Ovary (tissue), 9 donors: ENCODE results near the gene WASHC2A. TPM values are rescaled to one million over a fixed set of nuclear protein-coding genes. Genes with fewer than 3 reads are reported as not detected.
"Not testable (repeated sequence)": the region's sequence is repeated elsewhere in the genome, so short reads cannot be mapped to it uniquely, and the experiment has no call there.

Experiments
- DNase-seq, 5 donors: peaks; one replicate each; pipeline ENCODE4 v3.0.0-alpha.2; 2019 to 2020
- H3K27ac ChIP-seq, 2 donors: fragments of 200-600 bp; one replicate each; pipeline versions ENCODE4 v1.5.1 to v1.8.0; 2019 to 2022
- H3K27me3 ChIP-seq: fragments of 200-600 bp; one replicate; pipeline ENCODE4 v1.8.0; 2022
- H3K36me3 ChIP-seq: fragments of 200-600 bp; sonication (generic); one replicate; pipeline ENCODE4 v1.5.1; 2019
- H3K4me1 ChIP-seq: one replicate; pipeline ENCODE4 v1.8.1; 2013; ENCODE audit warnings: mild to moderate bottlenecking, moderate library complexity; ENCODE audit not compliant: insufficient read depth
- H3K4me3 ChIP-seq: fragments of 200-600 bp; sonication (generic); one replicate; pipeline ENCODE4 v1.5.1; 2017
- H3K9me3 ChIP-seq, 2 donors: fragments of 200-600 bp in 1 of 2; sonication (generic) in 1 of 2; one replicate each; pipeline versions ENCODE4 v1.5.1 to v1.8.1; 2013 to 2019; ENCODE audit warnings: mild to moderate bottlenecking in 1 of 2, moderate library complexity in 1 of 2
- EP300 ChIP-seq: sonication (generic); formaldehyde crosslinking; IDR thresholded peaks from one replicate; pipeline ENCODE4 v1.6.1; 2017; ENCODE audit warnings: antibody characterized with exemption
- POLR2A ChIP-seq: fragments of 450-650 bp; IDR thresholded peaks from one replicate; pipeline ENCODE4 v1.6.1; 2017; ENCODE audit warnings: antibody characterized with exemption, mild to moderate bottlenecking, moderate library complexity
- WGBS, 3 donors: extraction: QIAGEN DNeasy Blood & Tissue Kit in 1 of 3; methylation state at CpG; one replicate each; pipeline versions ENCODE4 v1.1.5 to v1.1.7; 2013 to 2017; 5-methylcytosine and 5-hydroxymethylcytosine counted together
- intact Hi-C, 4 donors: fragments of 100-400 bp; cut with DNase I; formaldehyde crosslinking; loops; one replicate each; pipeline versions ENCODE4 v1.11.0 to v1.15.1; 2022 to 2023
- polyA plus RNA-seq, 2 donors: library from polyadenylated mRNA; stranded (reverse); fragments of 200-250 nt in 1 of 2; fragments of 350-450 nt in 1 of 2; fragmentation: Illumina TruSeq in 1 of 2; extraction: RNeasy Lipid Tissue Mini Kit (QIAGEN cat#74804) in 1 of 2; gene quantifications; one replicate each; pipeline ENCODE4 v1.2.3, GENCODE V29; 2013 to 2014
- total RNA-seq, 7 donors: library from RNA; depleted of rRNA in 2 of 7; stranded (reverse); fragments of >200 nt in 2 of 7; fragmentation: NEBNext Ultra II Directional in 3 of 7; extraction: Animal tissue kit (Norgen Biotek cat#: 25700) in 3 of 7; gene quantifications; one replicate each; pipeline versions ENCODE4 v1.1.0 to v1.2.4, GENCODE V29; 2016 to 2023
- TF ChIP-seq, protein P1 (sequence below), 3 donors: fragments of 450-650 bp in 2 of 3; fragments of 200-600 bp in 1 of 3; IDR thresholded peaks; one replicate each; pipeline versions ENCODE4 v1.5.1 to v1.8.0; 2016 to 2022; ENCODE audit warnings: antibody characterized with exemption in 3 of 3, mild to moderate bottlenecking in 1 of 3
- donor health status: DM: no; HTN: no; CAD: no; lungs with moderate emphysema.
- donor health status: DM: no; HTN: no; CAD: no.
- donor health status: Bipolar disorder and iron deficiency.
- donor health status: DM: yes; HTN: yes; CAD: no.
- donor health status: DM: no; HTN: no; CAD: no.
- donor health status: DM: yes; HTN: yes; CAD: no.

The WASHC2A gene
- total and polyA plus RNA-seq, 9 donors = 23.2 to 56.1 (median 37.0) TPM

DNA sequence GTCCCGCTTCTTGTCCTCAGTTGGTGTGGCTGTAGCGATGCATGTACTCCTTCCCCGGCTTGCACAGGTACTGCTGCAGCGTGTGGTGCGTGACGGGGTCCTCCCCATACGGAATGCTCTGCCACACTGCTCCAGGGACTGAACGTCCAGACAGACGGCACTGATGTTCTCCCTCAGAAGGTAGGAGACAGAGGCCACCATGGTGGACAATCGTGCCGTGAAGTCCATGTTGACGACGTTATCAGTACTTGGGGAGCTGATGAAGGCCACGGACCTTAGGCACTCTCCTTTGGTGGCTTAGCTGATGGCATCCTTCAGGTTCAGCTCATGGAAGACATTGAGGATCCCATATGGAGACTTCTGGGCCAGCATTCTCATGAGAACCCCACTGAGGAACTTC is 42.1 kb upstream of the WASHC2A start:
- WGBS, 3 donors = 88 to 94% (median 89%) methylated on average over 12 to 14 of the region's 14 CpGs
- TF ChIP-seq EP300 = no peak
- TF ChIP-seq, protein P1, sequence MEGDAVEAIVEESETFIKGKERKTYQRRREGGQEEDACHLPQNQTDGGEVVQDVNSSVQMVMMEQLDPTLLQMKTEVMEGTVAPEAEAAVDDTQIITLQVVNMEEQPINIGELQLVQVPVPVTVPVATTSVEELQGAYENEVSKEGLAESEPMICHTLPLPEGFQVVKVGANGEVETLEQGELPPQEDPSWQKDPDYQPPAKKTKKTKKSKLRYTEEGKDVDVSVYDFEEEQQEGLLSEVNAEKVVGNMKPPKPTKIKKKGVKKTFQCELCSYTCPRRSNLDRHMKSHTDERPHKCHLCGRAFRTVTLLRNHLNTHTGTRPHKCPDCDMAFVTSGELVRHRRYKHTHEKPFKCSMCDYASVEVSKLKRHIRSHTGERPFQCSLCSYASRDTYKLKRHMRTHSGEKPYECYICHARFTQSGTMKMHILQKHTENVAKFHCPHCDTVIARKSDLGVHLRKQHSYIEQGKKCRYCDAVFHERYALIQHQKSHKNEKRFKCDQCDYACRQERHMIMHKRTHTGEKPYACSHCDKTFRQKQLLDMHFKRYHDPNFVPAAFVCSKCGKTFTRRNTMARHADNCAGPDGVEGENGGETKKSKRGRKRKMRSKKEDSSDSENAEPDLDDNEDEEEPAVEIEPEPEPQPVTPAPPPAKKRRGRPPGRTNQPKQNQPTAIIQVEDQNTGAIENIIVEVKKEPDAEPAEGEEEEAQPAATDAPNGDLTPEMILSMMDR (IDR thresholded peaks at IDR 0.05) = no peak
- no peak for TF ChIP-seq POLR2A
- no peak for DNase-seq
- H3K27me3 ChIP-seq = no peaks in the 10 kb centered on the region
- H3K4me3 ChIP-seq = no peak overlapping the region
- no peak overlapping the region for H3K27ac ChIP-seq
- intact Hi-C loops = loop anchor here in 1 of 4 donors (10.0 kb wide), 1 partner anchor 129 kb away; no protein-coding TSS in a partner anchor
- no peaks in the 10 kb centered on the region for H3K36me3 ChIP-seq
- H3K9me3 ChIP-seq = no peaks in the 10 kb centered on the region
- H3K4me1 ChIP-seq = no peaks in the 10 kb centered on the region

- TF ChIP-seq EP300 (no peak), POLR2A (no peak)
- TF ChIP-seq, protein P1 (IDR thresholded peaks at IDR 0.05) = no peak
- intact Hi-C loops = loop anchor here in 1 of 4 donors (10.0 kb wide), 1 partner anchor 128 kb away; no protein-coding TSS in a partner anchor
- no peak for DNase-seq
- Histone ChIP-seq H3K4me3 (no peak overlapping the region), H3K9me3 (no peaks in the 10 kb centered on the region), H3K27me3 (no peaks in the 10 kb centered on the region), H3K36me3 (no peaks in the 10 kb centered on the region), H3K4me1 (no peaks in the 10 kb centered on the region), H3K27ac (no peak overlapping the region)
- WGBS, 3 donors = 88 to 92% (median 92%) methylated on average over 13 of the region's 13 CpGs
Measured at GRCh38 chr10:50027195-50027594, 40.6 kb upstream of the WASHC2A start.

GRCh38 chr10:50033481-50033880 is 34.3 kb upstream of the WASHC2A start:
- no peaks in the 10 kb centered on the region for H3K36me3 ChIP-seq
- 58 to 63% (median 59%) methylated on average over 3 of the region's 3 CpGs for WGBS, 3 donors
- H3K4me3 ChIP-seq = no peak overlapping the region
- DNase-seq = no peak
- H3K27me3 ChIP-seq = no peaks in the 10 kb centered on the region
- no peaks in the 10 kb centered on the region for H3K9me3 ChIP-seq
- H3K4me1 ChIP-seq = no peaks in the 10 kb centered on the region
- H3K27ac ChIP-seq = no peak overlapping the region
- intact Hi-C loops = no loop called here
- TF ChIP-seq POLR2A = no peak
- no peak for TF ChIP-seq EP300
- TF ChIP-seq, protein P1 (IDR thresholded peaks at IDR 0.05) = no peak

DNA sequence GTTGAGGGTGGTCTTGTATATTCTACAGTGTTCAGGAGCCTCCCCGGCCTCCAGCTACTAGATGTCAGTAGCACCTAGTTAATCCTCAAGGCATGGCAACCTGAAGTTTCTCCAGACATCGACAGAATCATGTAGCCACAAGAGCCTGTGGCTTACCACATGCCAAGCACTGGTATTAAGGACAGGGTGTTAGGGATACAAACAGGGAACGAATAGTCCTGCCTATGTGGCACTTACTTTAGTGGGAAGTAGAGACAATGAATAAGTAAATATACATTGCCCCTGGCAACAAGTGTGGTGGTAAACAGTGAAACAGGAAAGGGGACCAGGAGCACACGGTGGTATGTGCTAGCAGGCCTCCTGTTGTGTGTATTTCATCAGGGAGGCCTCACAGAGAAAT is 32.4 kb upstream of the WASHC2A start:
- WGBS, 3 donors = 56 to 77% (median 72%) methylated on average over 3 to 4 of the region's 4 CpGs

DNA sequence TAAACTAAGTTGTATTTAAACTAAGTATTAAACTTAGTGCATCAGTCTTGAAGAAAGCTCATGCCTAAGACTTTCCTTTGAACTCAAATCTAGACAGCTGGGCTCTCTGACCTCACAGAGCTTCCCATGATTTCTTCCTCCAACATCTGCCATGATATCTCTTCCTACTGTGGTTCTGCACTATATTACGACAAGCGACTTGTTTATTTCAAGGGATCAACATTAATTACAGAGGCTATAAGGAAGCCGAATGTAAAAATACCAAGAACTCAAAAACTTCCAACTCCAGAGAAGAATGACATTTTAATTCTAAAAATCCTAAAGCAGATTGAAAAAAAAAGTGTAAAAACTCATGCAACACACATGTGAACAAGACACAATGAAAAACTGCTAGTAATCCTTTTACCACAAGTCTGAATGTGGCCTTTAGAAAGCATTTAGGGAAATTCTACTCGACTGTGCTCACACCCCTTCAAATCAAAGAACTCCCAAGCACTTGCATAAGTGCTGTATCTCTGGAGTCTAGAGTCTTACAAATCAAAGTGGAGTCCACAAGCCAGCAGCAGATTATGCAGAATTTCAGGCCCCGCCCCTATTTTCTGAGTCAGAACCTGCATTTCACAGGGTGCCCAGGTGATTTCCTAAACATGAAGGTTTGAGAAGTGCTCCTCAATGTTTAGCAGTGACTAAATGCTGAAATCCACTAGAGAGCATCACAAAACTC is 22.7 kb upstream of the WASHC2A start:
- intact Hi-C loops = no loop called here
- Histone ChIP-seq H3K9me3 (no peaks in the 10 kb centered on the region), H3K4me3 (no peak overlapping the region), H3K4me1 (no peaks in the 10 kb centered on the region), H3K27ac (no peak overlapping the region), H3K27me3 (no peaks in the 10 kb centered on the region), H3K36me3 (no peaks in the 10 kb centered on the region)
- 54 to 88% (median 78%) methylated on average over 5 of the region's 5 CpGs for WGBS, 3 donors
- DNase-seq = no peak
- TF ChIP-seq POLR2A (no peak), EP300 (no peak)
- TF ChIP-seq, protein P1 (IDR thresholded peaks at IDR 0.05) = no peak

More for the DNA sequence above, 32.4 kb upstream of the WASHC2A start:
- intact Hi-C loops, H3K4me1 ChIP-seq, H3K27me3 ChIP-seq, H3K4me3 ChIP-seq, DNase-seq, H3K27ac ChIP-seq, H3K9me3 ChIP-seq, H3K36me3 ChIP-seq: not testable (repeated sequence)

GRCh38 chr10:50046457-50046856 is 21.3 kb upstream of the WASHC2A start:
- WGBS, 3 donors = 58 to 77% (median 73%) methylated on average over 9 of the region's 9 CpGs
- intact Hi-C loops = not testable (repeated sequence)

GRCh38 chr10:50047594-50047993 is 20.2 kb upstream of the WASHC2A start:
- H3K9me3 ChIP-seq, intact Hi-C loops: not testable (repeated sequence)
- 80 to 93% (median 92%) methylated on average over 4 to 5 of the region's 5 CpGs for WGBS, 3 donors

More at GRCh38 chr10:50046457-50046856, 21.3 kb upstream of the WASHC2A start:
- not testable (repeated sequence) for H3K9me3 ChIP-seq, H3K27me3 ChIP-seq, H3K4me3 ChIP-seq, H3K4me1 ChIP-seq, DNase-seq, H3K36me3 ChIP-seq, H3K27ac ChIP-seq

More at GRCh38 chr10:50047594-50047993, 20.2 kb upstream of the WASHC2A start:
- H3K27me3 ChIP-seq, DNase-seq, H3K4me3 ChIP-seq, H3K36me3 ChIP-seq, H3K4me1 ChIP-seq, H3K27ac ChIP-seq: not testable (repeated sequence)
